ENCODE results near the gene MRPL12. TPM values are rescaled to one million over a fixed set of nuclear protein-coding genes. Genes with fewer than 3 reads are reported as not detected.
"Not testable (repeated sequence)": the region's sequence is repeated elsewhere in the genome, so short reads cannot be mapped to it uniquely, and the experiment has no call there.

Gene MRPL12
- total RNA-seq, 1 donor from 2014 or later: 13.2 TPM

GRCh38 chr17:81737947-81738800 is 35.0 kb downstream of the MRPL12 start:
- TF ChIP-seq EZH2 (IDR thresholded peaks at IDR 0.05) (no peak), CTCF (IDR thresholded peaks at IDR 0.05) (no peak), EZH2phosphoT487 (IDR thresholded peaks at IDR 0.05) (no peak)
- H2AFZ ChIP-seq (replicated peaks): no peak overlapping the region
- peaks cover 15% of the 10 kb centered on the region for H3F3A ChIP-seq (ENCODE audit: low read depth)
- Mint-ChIP-seq H3K9me3 (peaks cover 2% of the 10 kb centered on the region), H3K36me3 (peaks cover 2% of the 10 kb centered on the region), H3K4me1 (peaks cover 3% of the 10 kb centered on the region), H3K4me3 (no peak overlapping the region), H3K27ac (no peak overlapping the region), H3K27me3 (ENCODE audit: insufficient read depth, low read depth) (peaks cover 12% of the 10 kb centered on the region)
- no peaks in the 10 kb centered on the region for H3K36me3 ChIP-seq
- no peak for DNase-seq (ENCODE audit: low spot score)
- H4K20me1 ChIP-seq (ENCODE audit: low read depth): no peaks in the 10 kb centered on the region
- H3K4me1 ChIP-seq: no peaks in the 10 kb centered on the region
- no peaks in the 10 kb centered on the region for H3K79me2 ChIP-seq (ENCODE audit: low read depth)
- H3K27ac ChIP-seq: no peak overlapping the region
- no peak overlapping the region for H3K4me2 ChIP-seq
- no peak overlapping the region for H3K4me3 ChIP-seq
- no peak overlapping the region for H3K9ac ChIP-seq
- H3K27me3 ChIP-seq: peaks cover 4% of the 10 kb centered on the region
- H3K9me3 ChIP-seq (ENCODE audit: low read depth): no peaks in the 10 kb centered on the region

GRCh38 chr17:81738801-81739393 is 35.7 kb downstream of the MRPL12 start:
- H3K4me2 ChIP-seq: no peak overlapping the region
- DNase-seq (ENCODE audit: low spot score): no peak
- H3K9me3 ChIP-seq (ENCODE audit: low read depth): no peaks in the 10 kb centered on the region
- H3K27me3 ChIP-seq: no peaks in the 10 kb centered on the region
- H3K9ac ChIP-seq: no peak overlapping the region
- H4K20me1 ChIP-seq (ENCODE audit: low read depth): no peaks in the 10 kb centered on the region
- peaks cover 2% of the 10 kb centered on the region for H3K36me3 Mint-ChIP-seq
- H3K79me2 ChIP-seq (ENCODE audit: low read depth): no peaks in the 10 kb centered on the region
- peaks cover 2% of the 10 kb centered on the region for H3K9me3 Mint-ChIP-seq
- H3K4me1 Mint-ChIP-seq: no peaks in the 10 kb centered on the region
- H3F3A ChIP-seq (ENCODE audit: low read depth): peaks cover 10% of the 10 kb centered on the region
- no peak overlapping the region for H3K4me3 Mint-ChIP-seq
- peaks cover 11% of the 10 kb centered on the region for H3K27me3 Mint-ChIP-seq (ENCODE audit: insufficient read depth, low read depth)
- H3K27ac ChIP-seq: no peak overlapping the region
- no peaks in the 10 kb centered on the region for H3K4me1 ChIP-seq
- H3K27ac Mint-ChIP-seq: peak overlapping the region; percentile 17
- no peaks in the 10 kb centered on the region for H3K36me3 ChIP-seq
- H2AFZ ChIP-seq (replicated peaks): no peak overlapping the region
- TF ChIP-seq EZH2phosphoT487 (IDR thresholded peaks at IDR 0.05) (no peak), CTCF (IDR thresholded peaks at IDR 0.05) (no peak), EZH2 (IDR thresholded peaks at IDR 0.05) (no peak)
- no peak overlapping the region for H3K4me3 ChIP-seq

- not testable (repeated sequence) for H3K27ac ChIP-seq; H3K4me3 Mint-ChIP-seq; H4K20me1 ChIP-seq (ENCODE audit: low read depth); H3K9me3 ChIP-seq (ENCODE audit: low read depth); H3K4me3 ChIP-seq; H3K36me3 Mint-ChIP-seq; H2AFZ ChIP-seq (replicated peaks); H3K27me3 ChIP-seq; H3K4me2 ChIP-seq; H3F3A ChIP-seq (ENCODE audit: low read depth); H3K4me1 ChIP-seq; H3K36me3 ChIP-seq; H3K9ac ChIP-seq; H3K4me1 Mint-ChIP-seq; H3K9me3 Mint-ChIP-seq; DNase-seq (ENCODE audit: low spot score); H3K79me2 ChIP-seq (ENCODE audit: low read depth)
- H3K27me3 Mint-ChIP-seq (ENCODE audit: insufficient read depth, low read depth): peaks cover 11% of the 10 kb centered on the region
- H3K27ac Mint-ChIP-seq: peak overlapping the region; percentile 17
These were observed 36.4 kb downstream of the MRPL12 start for GRCh38 chr17:81739593-81739992.

Measured in neural progenitor cell (in vitro differentiated cells).